NCI-H2227 treated with DMSO at 0.1 percent for 48 hours (cell line): ENCODE measurements around the gene PEX11B.

Experiments used
- DNase-seq: peaks from one replicate; lab custom pipeline; 2025; lab: John Stamatoyannopoulos, UW

Gene PEX11B

GRCh38 chr1:145918144-145918991 is at the start of gene PEX11B:
TSS of gene PEX11B (minus strand) at chr1:145918717. CDS start at chr1:145918688, 29 bp downstream.
- DNase-seq, result peak; percentile 87

- DNase-seq, result no peak
These were observed 48.8 kb upstream of the PEX11B start for GRCh38 chr1:145967288-145967687.

- no peak for DNase-seq
These were observed 46.7 kb upstream of the PEX11B start for GRCh38 chr1:145965119-145965744.

- DNase-seq, result peak; percentile 88
These were observed 46.0 kb upstream of the PEX11B start, which contains the start of the genes ANKRD34A and POLR3GL for GRCh38 chr1:145964328-145965118. TSS of gene ANKRD34A (minus strand) at chr1:145964575. CDS start at chr1:145961759, 2,816 bp downstream. TSS of gene POLR3GL (plus strand) at chr1:145964690. CDS start at chr1:145974866, 10,176 bp downstream.

GRCh38 chr1:145963265-145964019 is 44.9 kb upstream of the PEX11B start:
- peak; percentile 20 for DNase-seq

- DNase-seq, result peak; percentile 40
These were observed 43.9 kb upstream of the PEX11B start for GRCh38 chr1:145962157-145963102.

GRCh38 chr1:145961425-145962156 is 43.1 kb upstream of the PEX11B start:
- DNase-seq, result peak; percentile 10

GRCh38 chr1:145961109-145961424 is 42.5 kb upstream of the PEX11B start:
- DNase-seq, result no peak

GRCh38 chr1:145960468-145961108 is 42.1 kb upstream of the PEX11B start:
- peak; percentile 76 for DNase-seq

- no peak for DNase-seq
These were observed 41.5 kb upstream of the PEX11B start for GRCh38 chr1:145959957-145960467.

- no peak for DNase-seq
These were observed 40.8 kb upstream of the PEX11B start for GRCh38 chr1:145959333-145959732.

GRCh38 chr1:145958734-145959133 is 40.2 kb upstream of the PEX11B start:
- DNase-seq, result no peak

- DNase-seq, result peak; percentile 95
These were observed 39.2 kb upstream of the PEX11B start, which contains the start of gene LIX1L for GRCh38 chr1:145957443-145958319. TSS of gene LIX1L (minus strand) at chr1:145958017. CDS start at chr1:145957927, 90 bp downstream.

GRCh38 chr1:145956781-145957442 is 38.4 kb upstream of the PEX11B start:
- no peak for DNase-seq

- DNase-seq, result no peak
These were observed 37.8 kb upstream of the PEX11B start for GRCh38 chr1:145956361-145956760.

- DNase-seq, result no peak
These were observed 36.9 kb upstream of the PEX11B start for GRCh38 chr1:145955436-145955835.

- DNase-seq, result no peak
These were observed 35.3 kb upstream of the PEX11B start for GRCh38 chr1:145953861-145954260.
